Thoracic aorta (tissue), 2 donors: ENCODE data around the gene GPHA2. TPM values are rescaled to one million over a fixed set of nuclear protein-coding genes. Genes with fewer than 3 reads are reported as not detected.

ENCODE experiments used
- ATAC-seq: fragments of 150-250 bp; one replicate; pipeline ENCODE4 v1.8.0; 2017; ENCODE audit warnings: low read depth; ENCODE audit not compliant: insufficient number of reproducible peaks, low FRiP score
- DNase-seq: peaks from one replicate; pipeline ENCODE4 v3.0.0-alpha.2; 2020; ENCODE audit warnings: low spot score
- H3K27ac ChIP-seq, 2 donors: fragments of 200-600 bp; sonication (generic); 1 replicate in 1 of 2; 2 replicates in 1 of 2; pipeline ENCODE4 v1.5.1; 2016; ENCODE audit warnings: mild to moderate bottlenecking in 2 of 2, moderate library complexity in 2 of 2
- H3K27me3 ChIP-seq: fragments of 200-600 bp; sonication (generic); replicated peaks from 2 replicates; pipeline ENCODE4 v1.6.0; 2016; ENCODE audit warnings: mild to moderate bottlenecking; ENCODE audit not compliant: insufficient read depth
- H3K36me3 ChIP-seq: fragments of 200-600 bp; sonication (generic); one replicate; pipeline ENCODE4 v1.5.1; 2016
- H3K4me1 ChIP-seq, 2 donors: fragments of 200-600 bp; sonication (generic); 1 replicate in 1 of 2; 2 replicates in 1 of 2; pipeline versions ENCODE4 v1.5.1 to v1.6.0; 2016; ENCODE audit warnings: low read depth in 2 of 2, mild to moderate bottlenecking in 1 of 2; ENCODE audit not compliant: control insufficient read depth in 1 of 2
- H3K4me3 ChIP-seq: fragments of 200-600 bp; sonication (generic); 2 replicates; pipeline ENCODE4 v1.5.1; 2016; ENCODE audit warnings: mild to moderate bottlenecking
- H3K9me3 ChIP-seq: fragments of 200-600 bp; sonication (generic); 2 replicates; pipeline ENCODE4 v1.5.1; 2016
- total RNA-seq, 2 donors: library from RNA; depleted of rRNA; stranded (reverse); fragments of >200 nt; gene quantifications; one replicate each; pipeline versions ENCODE4 v1.1.0 to v1.2.3, GENCODE V29; 2016
- TF ChIP-seq, protein P1 (sequence below): fragments of 200-600 bp; sonication (generic); IDR thresholded peaks from one replicate; pipeline ENCODE4 v1.5.1; 2019; ENCODE audit warnings: antibody characterized with exemption

Gene GPHA2
- total RNA-seq, 2 donors from 2014 or later: not detected

- peaks cover 0 to 14% of the 10 kb centered on the region in 2 donors for H3K4me1 ChIP-seq
- TF ChIP-seq, protein P1, sequence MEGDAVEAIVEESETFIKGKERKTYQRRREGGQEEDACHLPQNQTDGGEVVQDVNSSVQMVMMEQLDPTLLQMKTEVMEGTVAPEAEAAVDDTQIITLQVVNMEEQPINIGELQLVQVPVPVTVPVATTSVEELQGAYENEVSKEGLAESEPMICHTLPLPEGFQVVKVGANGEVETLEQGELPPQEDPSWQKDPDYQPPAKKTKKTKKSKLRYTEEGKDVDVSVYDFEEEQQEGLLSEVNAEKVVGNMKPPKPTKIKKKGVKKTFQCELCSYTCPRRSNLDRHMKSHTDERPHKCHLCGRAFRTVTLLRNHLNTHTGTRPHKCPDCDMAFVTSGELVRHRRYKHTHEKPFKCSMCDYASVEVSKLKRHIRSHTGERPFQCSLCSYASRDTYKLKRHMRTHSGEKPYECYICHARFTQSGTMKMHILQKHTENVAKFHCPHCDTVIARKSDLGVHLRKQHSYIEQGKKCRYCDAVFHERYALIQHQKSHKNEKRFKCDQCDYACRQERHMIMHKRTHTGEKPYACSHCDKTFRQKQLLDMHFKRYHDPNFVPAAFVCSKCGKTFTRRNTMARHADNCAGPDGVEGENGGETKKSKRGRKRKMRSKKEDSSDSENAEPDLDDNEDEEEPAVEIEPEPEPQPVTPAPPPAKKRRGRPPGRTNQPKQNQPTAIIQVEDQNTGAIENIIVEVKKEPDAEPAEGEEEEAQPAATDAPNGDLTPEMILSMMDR: no peak
- H3K27me3 ChIP-seq: no peaks in the 10 kb centered on the region
- H3K9me3 ChIP-seq: no peaks in the 10 kb centered on the region
- ATAC-seq (no peak), DNase-seq (no peak)
- no peaks in the 10 kb centered on the region for H3K36me3 ChIP-seq
- H3K4me3 ChIP-seq: no peak overlapping the region
- no peak overlapping the region for H3K27ac ChIP-seq
Measured at GRCh38 chr11:64970731-64971151, 35.0 kb upstream of the GPHA2 start.

DNA sequence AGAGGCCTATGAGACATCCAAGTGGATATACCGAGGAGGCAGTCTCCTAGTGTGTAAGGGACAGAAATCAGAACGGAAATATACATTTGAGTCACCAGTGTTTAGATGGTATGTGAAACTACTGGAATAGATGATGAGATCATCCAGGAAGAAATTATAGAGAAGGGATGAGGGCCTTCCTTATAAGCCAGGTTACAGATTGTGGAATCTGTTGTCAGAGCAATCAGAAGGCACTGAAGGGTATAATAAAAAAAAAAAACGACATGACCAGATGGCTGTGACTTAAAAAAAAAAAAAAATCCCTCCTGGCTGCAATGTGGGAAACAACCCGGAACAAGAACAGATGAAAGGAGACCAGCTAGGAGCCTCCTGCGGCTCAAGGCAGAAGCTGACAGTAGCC is 33.5 kb upstream of the GPHA2 start:
- Histone ChIP-seq H3K9me3 (no peaks in the 10 kb centered on the region), H3K27me3 (no peaks in the 10 kb centered on the region), H3K4me3 (no peak overlapping the region), H3K27ac (no peak overlapping the region), H3K4me1 (peaks cover 0 to 14% of the 10 kb centered on the region in 2 donors), H3K36me3 (no peaks in the 10 kb centered on the region)
- DNase-seq: no peak
- TF ChIP-seq, protein P1: no peak
- no peak for ATAC-seq

GRCh38 chr11:64967375-64967774 is 31.7 kb upstream of the GPHA2 start:
- DNase-seq: no peak
- TF ChIP-seq, protein P1: no peak

GRCh38 chr11:64963072-64963631 is 27.5 kb upstream of the GPHA2 start:
- no peaks in the 10 kb centered on the region for H3K36me3 ChIP-seq
- TF ChIP-seq, protein P1: no peak
- no peak for ATAC-seq
- H3K27me3 ChIP-seq: no peaks in the 10 kb centered on the region
- no peak for DNase-seq
- H3K4me1 ChIP-seq: no peaks in the 10 kb centered on the region
- no peaks in the 10 kb centered on the region for H3K9me3 ChIP-seq
- no peak overlapping the region for H3K4me3 ChIP-seq
- H3K27ac ChIP-seq: no peak overlapping the region

More at GRCh38 chr11:64967375-64967774, 31.7 kb upstream of the GPHA2 start:
- no peaks in the 10 kb centered on the region for H3K9me3 ChIP-seq
- no peak overlapping the region for H3K4me3 ChIP-seq
- H3K27me3 ChIP-seq: no peaks in the 10 kb centered on the region
- ATAC-seq: no peak
- peaks cover 0 to 13% of the 10 kb centered on the region in 2 donors for H3K4me1 ChIP-seq
- H3K36me3 ChIP-seq: no peaks in the 10 kb centered on the region
- no peak overlapping the region for H3K27ac ChIP-seq

DNA sequence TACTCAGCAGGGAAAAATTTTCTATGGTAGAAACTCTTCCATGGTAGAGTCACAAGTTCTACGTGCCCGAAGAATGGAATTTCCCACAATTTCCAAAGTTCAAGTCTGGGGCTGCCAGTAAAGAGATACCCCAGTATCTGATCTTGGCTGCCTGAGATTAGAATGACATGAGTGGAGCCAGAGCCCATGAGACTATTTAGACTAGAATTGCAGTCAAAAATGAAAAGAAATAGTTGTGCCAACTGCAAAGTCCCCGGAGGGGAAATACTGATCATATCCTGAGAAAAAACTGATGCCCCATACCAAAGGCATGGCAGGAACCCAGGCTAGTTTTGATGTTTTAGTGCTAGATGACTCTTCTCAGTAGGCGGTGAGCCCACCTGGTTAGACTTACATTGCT is 25.0 kb upstream of the GPHA2 start:
- ATAC-seq (no peak), DNase-seq (no peak)
- H3K36me3 ChIP-seq: no peaks in the 10 kb centered on the region
- no peaks in the 10 kb centered on the region for H3K4me1 ChIP-seq
- no peaks in the 10 kb centered on the region for H3K9me3 ChIP-seq
- no peak overlapping the region for H3K27ac ChIP-seq
- H3K27me3 ChIP-seq: no peaks in the 10 kb centered on the region
- H3K4me3 ChIP-seq: no peak overlapping the region
- TF ChIP-seq, protein P1: no peak
